GM10266 (cell line): ENCODE results near the gene KLHL22.
"Not testable (repeated sequence)": the region's sequence is repeated elsewhere in the genome, so short reads cannot be mapped to it uniquely, and the experiment has no call there.

Experiments
- DNase-seq: peaks from one replicate; pipeline ENCODE4 v3.0.0; 2012; ENCODE audit errors: extremely low spot score
- TF ChIP-seq, protein P1 (sequence below): IDR thresholded peaks from 2 replicates; pipeline ENCODE4 v1.5.1; 2012; ENCODE audit warnings: mild to moderate bottlenecking, low read depth; ENCODE audit not compliant: control insufficient read depth, insufficient read depth; ENCODE audit errors: missing control alignments

The KLHL22 gene

DNA sequence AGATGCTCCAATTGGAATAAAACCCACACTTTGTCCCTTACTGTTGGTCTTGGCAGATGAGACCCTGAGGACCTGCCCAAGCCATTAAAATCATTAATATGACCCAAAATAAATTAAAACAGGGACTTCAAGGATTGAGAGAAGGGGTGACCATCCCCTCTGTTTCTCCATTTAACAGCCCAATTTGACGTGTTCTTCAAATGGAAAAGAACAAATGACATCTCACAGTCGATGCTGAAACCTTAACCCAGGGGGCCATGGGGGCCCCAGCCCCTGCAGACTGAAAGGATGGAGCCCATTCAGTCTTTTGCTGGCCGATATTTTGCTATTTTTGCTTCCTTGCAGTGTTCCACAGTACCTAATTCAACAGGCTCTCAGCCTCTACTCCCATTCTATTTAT, 81.1 kb downstream of the KLHL22 start:
- TF ChIP-seq, protein P1, sequence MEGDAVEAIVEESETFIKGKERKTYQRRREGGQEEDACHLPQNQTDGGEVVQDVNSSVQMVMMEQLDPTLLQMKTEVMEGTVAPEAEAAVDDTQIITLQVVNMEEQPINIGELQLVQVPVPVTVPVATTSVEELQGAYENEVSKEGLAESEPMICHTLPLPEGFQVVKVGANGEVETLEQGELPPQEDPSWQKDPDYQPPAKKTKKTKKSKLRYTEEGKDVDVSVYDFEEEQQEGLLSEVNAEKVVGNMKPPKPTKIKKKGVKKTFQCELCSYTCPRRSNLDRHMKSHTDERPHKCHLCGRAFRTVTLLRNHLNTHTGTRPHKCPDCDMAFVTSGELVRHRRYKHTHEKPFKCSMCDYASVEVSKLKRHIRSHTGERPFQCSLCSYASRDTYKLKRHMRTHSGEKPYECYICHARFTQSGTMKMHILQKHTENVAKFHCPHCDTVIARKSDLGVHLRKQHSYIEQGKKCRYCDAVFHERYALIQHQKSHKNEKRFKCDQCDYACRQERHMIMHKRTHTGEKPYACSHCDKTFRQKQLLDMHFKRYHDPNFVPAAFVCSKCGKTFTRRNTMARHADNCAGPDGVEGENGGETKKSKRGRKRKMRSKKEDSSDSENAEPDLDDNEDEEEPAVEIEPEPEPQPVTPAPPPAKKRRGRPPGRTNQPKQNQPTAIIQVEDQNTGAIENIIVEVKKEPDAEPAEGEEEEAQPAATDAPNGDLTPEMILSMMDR = no peak
- no peak for DNase-seq

DNA sequence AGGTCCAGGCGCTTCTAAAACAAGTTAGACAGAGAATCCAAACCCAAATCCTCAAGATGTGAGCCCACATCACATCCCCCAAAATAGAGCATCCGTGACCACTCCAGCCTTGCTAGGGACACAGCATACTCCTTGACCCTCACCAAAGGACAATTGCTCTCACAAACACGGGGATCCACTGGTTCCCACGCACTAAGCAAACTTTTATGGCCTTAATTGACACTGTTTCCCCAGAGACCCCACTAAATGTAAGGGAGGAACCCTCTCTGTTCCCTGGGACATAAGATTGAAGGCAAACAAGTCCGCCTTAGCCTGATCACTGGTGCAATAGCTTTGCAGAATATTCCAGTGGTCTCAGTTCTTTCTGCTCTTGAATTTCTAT, 81.5 kb downstream of the KLHL22 start:
- TF ChIP-seq, protein P1 = no peak
- no peak for DNase-seq

DNA sequence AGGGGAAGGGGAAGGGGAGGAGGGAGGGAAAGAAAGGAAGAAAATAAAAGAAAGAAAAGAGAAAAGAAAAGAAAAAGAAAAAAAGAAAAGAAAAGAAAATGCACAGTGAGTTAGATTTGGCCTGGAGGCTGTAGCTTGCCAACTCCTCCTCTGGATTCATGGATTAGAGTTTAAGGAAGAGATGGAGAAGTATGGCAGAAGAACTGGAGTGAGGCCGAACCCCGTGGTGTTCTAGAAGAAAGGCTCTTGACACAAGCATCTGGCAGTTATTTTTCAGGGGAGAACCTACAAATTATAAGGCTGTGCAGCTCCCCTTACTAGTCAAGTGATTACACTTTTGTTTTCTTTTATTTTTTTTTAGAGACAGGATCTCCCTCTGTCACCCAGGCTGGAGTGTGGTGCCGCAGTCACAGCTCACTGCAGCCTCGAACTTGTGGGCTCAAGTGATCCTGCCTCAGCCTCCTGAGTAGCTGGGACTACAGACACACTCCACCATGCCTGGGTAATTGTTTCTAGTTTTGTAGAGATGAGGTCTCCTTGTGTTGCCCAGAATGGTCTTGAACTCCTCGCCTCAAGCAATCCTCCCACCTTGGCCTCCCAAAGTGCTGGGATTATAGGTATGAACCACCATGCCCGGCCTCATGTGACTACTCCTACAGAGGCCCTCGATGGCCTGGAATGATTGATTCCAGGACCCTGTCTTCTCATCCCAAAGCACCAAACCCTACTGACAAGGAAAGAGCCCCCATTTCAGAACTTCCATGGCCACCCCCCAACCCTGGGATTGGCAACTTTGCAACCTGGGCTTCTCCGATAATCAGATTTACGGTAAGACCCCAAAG, 82.2 kb downstream of the KLHL22 start:
- TF ChIP-seq, protein P1 = no peak
- no peak for DNase-seq

DNA sequence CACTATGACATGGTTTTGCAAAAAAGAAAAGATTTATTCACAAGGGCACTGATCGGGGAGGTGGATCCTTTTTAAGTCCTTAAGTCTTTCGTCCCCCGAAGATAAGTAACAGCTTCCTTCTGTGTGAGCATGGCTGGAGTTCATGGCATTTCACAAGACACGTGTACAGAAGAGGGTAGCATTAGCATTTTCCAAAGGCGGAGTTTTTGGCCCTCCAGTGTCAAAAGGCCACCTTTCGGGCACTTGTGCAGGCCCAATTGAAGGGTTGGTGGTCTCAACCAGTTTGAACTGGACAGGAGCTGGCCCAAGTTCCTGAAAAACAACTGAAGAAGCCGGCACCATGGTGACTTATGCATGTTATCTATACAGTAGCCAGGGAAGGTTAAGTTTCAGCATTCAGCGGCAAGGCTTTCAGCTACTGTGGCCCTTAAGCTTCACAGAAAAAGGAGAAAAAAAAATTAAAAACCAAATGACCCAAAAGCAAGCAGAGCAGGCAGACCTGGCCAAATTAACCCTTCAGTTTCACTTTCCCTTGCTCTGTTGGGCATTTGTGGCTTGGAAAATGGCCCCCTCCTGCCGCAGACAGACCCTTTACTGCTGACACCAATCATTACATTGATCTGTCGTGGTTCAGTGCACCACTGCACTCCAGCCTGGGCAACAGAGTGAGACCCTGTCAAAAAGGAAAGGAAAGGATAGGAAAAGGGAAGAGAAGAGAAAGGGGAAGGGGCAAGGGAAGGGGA, 83.0 kb downstream of the KLHL22 start:
- no peak for DNase-seq
- TF ChIP-seq, protein P1 = no peak

DNA sequence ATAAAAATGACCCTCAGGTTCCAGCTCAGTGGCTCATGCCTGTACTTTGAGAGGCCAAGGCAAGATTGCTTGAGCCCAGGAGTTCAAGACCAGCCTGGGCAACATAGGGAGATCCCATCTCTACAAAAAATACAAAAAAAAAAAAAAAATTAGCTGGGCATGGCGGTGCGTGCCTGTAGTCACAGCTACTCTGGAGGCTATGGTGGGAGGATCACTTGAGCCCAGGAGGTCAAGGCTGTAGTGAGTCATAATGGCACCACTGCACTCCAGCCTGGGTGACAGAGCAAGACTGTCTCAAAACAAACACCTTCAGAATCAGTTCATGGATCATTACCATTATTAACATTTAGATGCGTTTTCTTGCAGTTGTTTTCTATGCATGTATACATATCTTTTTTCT, 86.2 kb downstream of the KLHL22 start:
- DNase-seq = not testable (repeated sequence)

DNA sequence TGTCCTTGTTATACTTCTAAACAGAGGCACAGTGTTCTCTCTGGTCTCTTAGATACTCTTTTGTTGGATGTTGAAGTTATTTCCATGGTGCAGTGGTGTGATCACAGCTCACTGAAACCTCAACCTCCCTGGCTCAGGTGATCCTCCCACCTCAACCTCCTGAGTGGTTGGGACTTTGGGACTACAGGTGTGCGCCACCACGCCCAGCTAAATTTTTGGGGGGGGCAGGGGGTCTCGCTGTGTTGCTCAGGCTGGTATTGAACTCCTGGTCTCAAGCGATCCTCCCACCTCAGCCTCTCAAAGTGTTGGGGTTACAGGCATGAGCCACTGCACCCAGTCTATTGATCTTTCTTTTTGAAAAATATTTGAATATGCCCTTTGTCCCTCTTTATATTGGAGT, 86.7 kb downstream of the KLHL22 start:
- no peak for DNase-seq
- TF ChIP-seq, protein P1 = no peak

DNA sequence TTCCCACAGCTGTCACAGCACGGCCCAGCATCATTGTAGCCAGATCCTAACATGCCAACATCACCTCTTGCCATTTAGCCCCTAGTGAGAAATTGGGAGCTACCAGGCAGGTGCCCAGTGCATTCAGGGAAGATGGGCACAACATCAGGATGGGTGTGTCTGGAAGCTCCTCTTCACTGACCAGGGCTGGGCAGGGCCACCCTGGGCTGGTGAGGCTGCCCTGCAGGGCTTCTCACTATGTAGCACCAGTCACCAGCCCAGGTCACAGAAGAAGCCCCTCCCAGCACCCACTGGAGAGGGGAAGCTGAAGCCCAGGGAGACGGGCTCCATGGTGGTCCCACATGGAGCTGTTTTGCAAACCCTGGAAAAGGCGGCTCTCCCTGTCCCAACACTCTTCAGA, 87.8 kb downstream of the KLHL22 start:
- peak; percentile 20 for DNase-seq
- TF ChIP-seq, protein P1 = no peak
